Stimulated activated memory B cell treated with anti-CD40 and anti-IgM and Interleukin-4, amounts not matched to agents 10 μg/mL and 1 μg/mL and 100 μg/mL, for 72 hours (primary cell): ENCODE results near the gene ACOD1.
"Not testable (repeated sequence)": the region's sequence is repeated elsewhere in the genome, so short reads cannot be mapped to it uniquely, and the experiment has no call there.

Source experiments
- ATAC-seq: fragments of 150-1000 bp; cut with Tn5 transposase; 2 replicates; pipeline ENCODE4 v1.10.0; 2021
- H3K27ac Mint-ChIP-seq: one replicate; pipeline ENCODE4 v1.8.0; 2022; ENCODE audit warnings: mild to moderate bottlenecking, mixed read lengths
- H3K27me3 Mint-ChIP-seq: one replicate; pipeline ENCODE4 v1.8.0; 2022; ENCODE audit warnings: mixed read lengths
- H3K36me3 Mint-ChIP-seq: one replicate; pipeline ENCODE4 v1.8.0; 2022; ENCODE audit warnings: mixed read lengths
- H3K4me1 Mint-ChIP-seq: one replicate; pipeline ENCODE4 v1.8.0; 2022; ENCODE audit warnings: mixed read lengths
- H3K4me3 Mint-ChIP-seq: one replicate; pipeline ENCODE4 v1.8.0; 2022; ENCODE audit warnings: mild to moderate bottlenecking, moderate library complexity, mixed read lengths
- H3K9me3 Mint-ChIP-seq: one replicate; pipeline ENCODE4 v1.8.0; 2022; ENCODE audit warnings: mixed read lengths

Gene ACOD1

GRCh38 chr13:76948149-76948548 is at the start of gene ACOD1:
Gene ACOD1 (plus strand): TSS chr13:76948511. CDS start chr13:76948559, 48 bp downstream.
- H3K36me3 Mint-ChIP-seq = no peaks in the 10 kb centered on the region
- no peaks in the 10 kb centered on the region for H3K4me1 Mint-ChIP-seq
- no peak within 1 kb of the TSS for H3K27ac Mint-ChIP-seq
- H3K9me3 Mint-ChIP-seq = peaks cover 6% of the 10 kb centered on the region
- no peak for ATAC-seq
- H3K4me3 Mint-ChIP-seq = no peak within 1 kb of the TSS
- peaks cover 9% of the 10 kb centered on the region for H3K27me3 Mint-ChIP-seq

GRCh38 chr13:76899066-76899465 is 49.2 kb upstream of the ACOD1 start:
- peaks cover 11% of the 10 kb centered on the region for H3K4me1 Mint-ChIP-seq
- peaks cover 11% of the 10 kb centered on the region for H3K27me3 Mint-ChIP-seq
- peaks cover 12% of the 10 kb centered on the region for H3K36me3 Mint-ChIP-seq
- H3K9me3 Mint-ChIP-seq, H3K4me3 Mint-ChIP-seq, ATAC-seq, H3K27ac Mint-ChIP-seq: not testable (repeated sequence)

- Mint-ChIP-seq H3K36me3 (peaks cover 7% of the 10 kb centered on the region), H3K27ac (no peak overlapping the region), H3K9me3 (peaks cover 6% of the 10 kb centered on the region), H3K4me3 (no peak overlapping the region), H3K27me3 (peaks cover 23% of the 10 kb centered on the region), H3K4me1 (no peaks in the 10 kb centered on the region)
- ATAC-seq = peak; percentile 62
Observed at GRCh38 chr13:76903544-76904162, 44.7 kb upstream of the ACOD1 start.

GRCh38 chr13:76904507-76904906 is 43.8 kb upstream of the ACOD1 start:
- Mint-ChIP-seq H3K27me3 (peaks cover 23% of the 10 kb centered on the region), H3K36me3 (no peaks in the 10 kb centered on the region), H3K9me3 (no peaks in the 10 kb centered on the region), H3K27ac (no peak overlapping the region), H3K4me3 (no peak overlapping the region), H3K4me1 (no peaks in the 10 kb centered on the region)
- ATAC-seq = no peak

GRCh38 chr13:76912476-76912875 is 35.8 kb upstream of the ACOD1 start:
- no peak for ATAC-seq
- Mint-ChIP-seq H3K27me3 (peaks cover 14% of the 10 kb centered on the region), H3K4me3 (no peak overlapping the region), H3K27ac (no peak overlapping the region), H3K4me1 (no peaks in the 10 kb centered on the region), H3K9me3 (no peaks in the 10 kb centered on the region), H3K36me3 (no peaks in the 10 kb centered on the region)

- no peaks in the 10 kb centered on the region for H3K36me3 Mint-ChIP-seq
- H3K4me3 Mint-ChIP-seq = no peak overlapping the region
- H3K27ac Mint-ChIP-seq = no peak overlapping the region
- H3K4me1 Mint-ChIP-seq = no peaks in the 10 kb centered on the region
- no peaks in the 10 kb centered on the region for H3K9me3 Mint-ChIP-seq
- H3K27me3 Mint-ChIP-seq = peaks cover 28% of the 10 kb centered on the region
- ATAC-seq = no peak
Observed at GRCh38 chr13:76913898-76914297, 34.4 kb upstream of the ACOD1 start.

- Mint-ChIP-seq H3K9me3 (peaks cover 2% of the 10 kb centered on the region), H3K4me3 (no peak overlapping the region), H3K27ac (no peak overlapping the region), H3K27me3 (peaks cover 45% of the 10 kb centered on the region), H3K36me3 (no peaks in the 10 kb centered on the region), H3K4me1 (no peaks in the 10 kb centered on the region)
- no peak for ATAC-seq
Observed at GRCh38 chr13:76917095-76917494, 31.2 kb upstream of the ACOD1 start.

GRCh38 chr13:76917755-76918481 is 30.4 kb upstream of the ACOD1 start:
- not testable (repeated sequence) for H3K27ac Mint-ChIP-seq, H3K9me3 Mint-ChIP-seq, H3K4me1 Mint-ChIP-seq, H3K4me3 Mint-ChIP-seq, H3K36me3 Mint-ChIP-seq, ATAC-seq
- H3K27me3 Mint-ChIP-seq = peaks cover 45% of the 10 kb centered on the region

GRCh38 chr13:76921516-76921915 is 26.8 kb upstream of the ACOD1 start:
- no peak overlapping the region for H3K27ac Mint-ChIP-seq
- no peaks in the 10 kb centered on the region for H3K4me1 Mint-ChIP-seq
- ATAC-seq = no peak
- no peaks in the 10 kb centered on the region for H3K36me3 Mint-ChIP-seq
- peaks cover 2% of the 10 kb centered on the region for H3K9me3 Mint-ChIP-seq
- peaks cover 46% of the 10 kb centered on the region for H3K27me3 Mint-ChIP-seq
- no peak overlapping the region for H3K4me3 Mint-ChIP-seq

- peaks cover 7% of the 10 kb centered on the region for H3K4me1 Mint-ChIP-seq
- ATAC-seq = no peak
- no peak overlapping the region for H3K27ac Mint-ChIP-seq
- no peaks in the 10 kb centered on the region for H3K36me3 Mint-ChIP-seq
- H3K4me3 Mint-ChIP-seq = no peak overlapping the region
- H3K27me3 Mint-ChIP-seq = peaks cover 13% of the 10 kb centered on the region
- H3K9me3 Mint-ChIP-seq = peaks cover 2% of the 10 kb centered on the region
Observed at GRCh38 chr13:76925115-76925514, 23.2 kb upstream of the ACOD1 start.

GRCh38 chr13:76927955-76928354 is 20.4 kb upstream of the ACOD1 start:
- Mint-ChIP-seq H3K36me3 (no peaks in the 10 kb centered on the region), H3K27ac (no peak overlapping the region), H3K4me3 (no peak overlapping the region), H3K27me3 (peaks cover 8% of the 10 kb centered on the region), H3K4me1 (peaks cover 7% of the 10 kb centered on the region), H3K9me3 (peaks cover 3% of the 10 kb centered on the region)
- no peak for ATAC-seq

- Mint-ChIP-seq H3K4me3 (no peak overlapping the region), H3K4me1 (peaks cover 7% of the 10 kb centered on the region), H3K9me3 (peaks cover 3% of the 10 kb centered on the region), H3K36me3 (no peaks in the 10 kb centered on the region), H3K27ac (no peak overlapping the region), H3K27me3 (peaks cover 8% of the 10 kb centered on the region)
- no peak for ATAC-seq
Observed at GRCh38 chr13:76928456-76928855, 19.9 kb upstream of the ACOD1 start.

GRCh38 chr13:76929320-76929719 is 19.0 kb upstream of the ACOD1 start:
- Mint-ChIP-seq H3K4me3 (no peak overlapping the region), H3K27ac (no peak overlapping the region), H3K36me3 (no peaks in the 10 kb centered on the region), H3K27me3 (peaks cover 8% of the 10 kb centered on the region), H3K4me1 (peaks cover 7% of the 10 kb centered on the region), H3K9me3 (peaks cover 3% of the 10 kb centered on the region)
- ATAC-seq = peak; percentile 48

GRCh38 chr13:76929851-76930374 is 18.4 kb upstream of the ACOD1 start:
- Mint-ChIP-seq H3K27ac (no peak overlapping the region), H3K4me3 (no peak overlapping the region), H3K9me3 (peaks cover 3% of the 10 kb centered on the region)

GRCh38 chr13:76932076-76932475 is 16.2 kb upstream of the ACOD1 start:
- Mint-ChIP-seq H3K9me3 (peaks cover 6% of the 10 kb centered on the region), H3K27ac (no peak overlapping the region), H3K4me1 (peaks cover 7% of the 10 kb centered on the region), H3K4me3 (no peak overlapping the region), H3K36me3 (no peaks in the 10 kb centered on the region), H3K27me3 (no peaks in the 10 kb centered on the region)
- ATAC-seq = no peak

More at GRCh38 chr13:76929851-76930374, 18.4 kb upstream of the ACOD1 start:
- peaks cover 7% of the 10 kb centered on the region for H3K4me1 Mint-ChIP-seq
- H3K36me3 Mint-ChIP-seq = no peaks in the 10 kb centered on the region
- ATAC-seq = no peak
- H3K27me3 Mint-ChIP-seq = peaks cover 4% of the 10 kb centered on the region

- peaks cover 10% of the 10 kb centered on the region for H3K27me3 Mint-ChIP-seq
- no peak overlapping the region for H3K27ac Mint-ChIP-seq
- no peaks in the 10 kb centered on the region for H3K36me3 Mint-ChIP-seq
- no peaks in the 10 kb centered on the region for H3K4me1 Mint-ChIP-seq
- H3K9me3 Mint-ChIP-seq = peaks cover 6% of the 10 kb centered on the region
- no peak for ATAC-seq
- H3K4me3 Mint-ChIP-seq = no peak overlapping the region
Observed at GRCh38 chr13:76934671-76935070, 13.6 kb upstream of the ACOD1 start.
